Body of pancreas (tissue), 4 donors: Measurements from ENCODE around the gene RFTN1. TPM values are rescaled to one million over a fixed set of nuclear protein-coding genes. Genes with fewer than 3 reads are reported as not detected.

ENCODE experiments used
- ATAC-seq: fragments of 150-250 bp; one replicate; pipeline ENCODE4 v1.9.1; 2016
- DNase-seq, 4 donors: peaks; one replicate each; pipeline ENCODE4 v3.0.0-alpha.2; 2019
- H3K27ac ChIP-seq, 4 donors: fragments of 200-600 bp; sonication (generic); 1 replicate in 3 of 4; 2 replicates in 1 of 4; pipeline versions ENCODE4 v1.5.1 to v1.6.1; 2016 to 2019; ENCODE audit warnings: mild to moderate bottlenecking in 1 of 4, mixed read lengths in 1 of 4, moderate library complexity in 1 of 4
- H3K27me3 ChIP-seq, 2 donors: fragments of 200-600 bp; sonication (generic); one replicate each; pipeline ENCODE4 v1.6.0; 2016; ENCODE audit warnings: mild to moderate bottlenecking in 1 of 2
- H3K36me3 ChIP-seq, 2 donors: fragments of 200-600 bp; sonication (generic); replicated peaks in 1 of 2; 2 replicates each; pipeline ENCODE4 v1.5.1; 2016; ENCODE audit warnings: low read depth in 2 of 2; ENCODE audit not compliant: insufficient read depth in 1 of 2
- H3K4me1 ChIP-seq: fragments of 200-600 bp; sonication (generic); one replicate; pipeline ENCODE4 v1.6.0; 2016
- H3K4me3 ChIP-seq, 2 donors: fragments of 200-600 bp; sonication (generic); 1 replicate in 1 of 2; 2 replicates in 1 of 2; pipeline ENCODE4 v1.5.1; 2016 to 2019
- H3K9me3 ChIP-seq, 3 donors: fragments of 200-600 bp; sonication (generic); 1 replicate in 2 of 3; 2 replicates in 1 of 3; pipeline ENCODE4 v1.5.1; 2016
- CTCF ChIP-seq, 7 experiments: fragments of 450-650 bp in 4 of 7; fragments of 200-600 bp in 3 of 7; sonication (generic) in 3 of 7; IDR thresholded peaks; one replicate each; pipeline ENCODE4 v1.5.1; 2016 to 2019; ENCODE audit warnings: antibody characterized with exemption in 7 of 7
- POLR2A ChIP-seq, 3 donors: fragments of 450-650 bp; IDR thresholded peaks; one replicate each; pipeline ENCODE4 v1.6.1; 2016; ENCODE audit warnings: antibody characterized with exemption in 3 of 3, mild to moderate bottlenecking in 2 of 3
- WGBS, 2 donors: methylation state at CpG; one replicate each; pipeline ENCODE4 v1.1.5; 2017; 5-methylcytosine and 5-hydroxymethylcytosine counted together
- intact Hi-C: fragments of 100-400 bp; cut with DNase I; formaldehyde crosslinking; loops from one replicate; pipeline ENCODE4 v1.15.1; 2023
- total RNA-seq, 2 donors: library from RNA; depleted of rRNA; stranded (reverse); fragments of >200 nt; gene quantifications; one replicate each; pipeline ENCODE4 v1.1.0, GENCODE V29; 2016

Gene RFTN1
- total RNA-seq, 2 donors from 2014 or later = 6.5 to 28.0 TPM

- DNase-seq (no peak), ATAC-seq (no peak)
- TF ChIP-seq POLR2A (IDR thresholded peaks at IDR 0.05) (no peak), CTCF (IDR thresholded peaks at IDR 0.05) (no peak)
- 67 to 68% methylated on average over 3 of the region's 3 CpGs for WGBS, 2 donors
- Histone ChIP-seq H3K4me1 (no peaks in the 10 kb centered on the region), H3K4me3 (no peak overlapping the region), H3K9me3 (no peaks in the 10 kb centered on the region), H3K36me3 (no peaks in the 10 kb centered on the region), H3K27ac (no peak overlapping the region), H3K27me3 (no peaks in the 10 kb centered on the region)
- intact Hi-C loops = no loop called here
Observed at GRCh38 chr3:16536996-16537395, 23.5 kb upstream of the RFTN1 start.

- TF ChIP-seq POLR2A (IDR thresholded peaks at IDR 0.05) = no peak
- no peak for TF ChIP-seq CTCF (IDR thresholded peaks at IDR 0.05)
- ATAC-seq (no peak), DNase-seq (no peak)
- 80 to 92% methylated on average over 4 of the region's 4 CpGs for WGBS, 2 donors
- intact Hi-C loops = no loop called here
- Histone ChIP-seq H3K36me3 (no peaks in the 10 kb centered on the region), H3K4me1 (no peaks in the 10 kb centered on the region), H3K9me3 (no peaks in the 10 kb centered on the region), H3K4me3 (no peak overlapping the region), H3K27ac (no peak overlapping the region), H3K27me3 (no peaks in the 10 kb centered on the region)
Observed at GRCh38 chr3:16536344-16536663, 22.8 kb upstream of the RFTN1 start.

GRCh38 chr3:16534640-16535262 lies 21.3 kb upstream of the RFTN1 start:
- Histone ChIP-seq H3K4me1 (no peaks in the 10 kb centered on the region), H3K9me3 (no peaks in the 10 kb centered on the region), H3K4me3 (no peak overlapping the region), H3K36me3 (no peaks in the 10 kb centered on the region), H3K27me3 (no peaks in the 10 kb centered on the region), H3K27ac (no peak overlapping the region)
- intact Hi-C loops = no loop called here
- no peak for DNase-seq
- no peak for ATAC-seq
- TF ChIP-seq CTCF (IDR thresholded peaks at IDR 0.05) = no peak
- no peak for TF ChIP-seq POLR2A (IDR thresholded peaks at IDR 0.05)
- WGBS, 2 donors = 45 to 53% methylated on average over 8 of the region's 8 CpGs

- DNase-seq (no peak), ATAC-seq (no peak)
- Histone ChIP-seq H3K4me3 (no peak overlapping the region), H3K27me3 (no peaks in the 10 kb centered on the region), H3K4me1 (no peaks in the 10 kb centered on the region), H3K36me3 (no peaks in the 10 kb centered on the region), H3K27ac (no peak overlapping the region), H3K9me3 (no peaks in the 10 kb centered on the region)
- 44 to 50% methylated on average over 5 of the region's 5 CpGs for whole genome bisulfite sequencing, 2 donors
- TF ChIP-seq CTCF (IDR thresholded peaks at IDR 0.05) (no peak), POLR2A (IDR thresholded peaks at IDR 0.05) (no peak)
- intact Hi-C loops = no loop called here
Observed at GRCh38 chr3:16533928-16534574, 20.6 kb upstream of the RFTN1 start.

GRCh38 chr3:16529264-16529663 lies 15.8 kb upstream of the RFTN1 start:
- DNase-seq = no peak
- Histone ChIP-seq H3K27me3 (no peaks in the 10 kb centered on the region), H3K4me1 (no peaks in the 10 kb centered on the region), H3K36me3 (no peaks in the 10 kb centered on the region), H3K27ac (no peak overlapping the region), H3K9me3 (peaks cover 0 to 5% (median 0%) of the 10 kb centered on the region in 3 donors), H3K4me3 (no peak overlapping the region)
- intact Hi-C loops = no loop called here
- WGBS, 2 donors = 59 to 63% methylated on average over 1 of the region's 1 CpG
- TF ChIP-seq CTCF (IDR thresholded peaks at IDR 0.05) (no peak), POLR2A (IDR thresholded peaks at IDR 0.05) (no peak)
- no peak for ATAC-seq
